HFF-Myc (cell line): Measurements from ENCODE around the gene NPIPB8.
"Not testable (repeated sequence)": the region's sequence is repeated elsewhere in the genome, so short reads cannot be mapped to it uniquely, and the experiment has no call there.

Experiments used
- DNase-seq: peaks from one replicate; pipeline ENCODE4 v3.0.0-alpha.2; 2011; ENCODE audit warnings: low read depth; ENCODE audit errors: extremely low read depth
- H3K4me3 ChIP-seq: replicated peaks from 2 replicates; pipeline ENCODE4 v1.5.1; 2011; ENCODE audit warnings: low read depth, mild to moderate bottlenecking, control low read depth, low read length

Gene NPIPB8

DNA sequence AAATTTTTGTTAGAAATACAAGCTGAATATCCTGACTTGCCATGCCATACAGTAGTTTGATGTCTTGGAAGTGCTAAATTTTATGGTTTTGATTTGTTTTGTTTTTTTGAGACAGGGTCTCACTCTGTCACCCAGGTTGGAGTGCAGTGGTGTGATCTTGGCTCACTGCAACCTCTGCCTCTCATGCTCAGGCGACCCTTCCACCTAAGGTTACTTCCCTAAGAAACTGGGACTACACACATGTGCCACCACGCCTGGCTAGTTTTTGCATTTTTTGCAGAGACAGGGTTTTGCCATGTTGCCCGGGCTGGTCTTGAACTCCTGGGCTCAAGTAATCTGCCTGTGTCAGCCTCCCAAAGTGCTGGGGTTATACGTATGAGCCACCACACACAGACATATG is 53.9 kb downstream of the NPIPB8 start:
- H3K4me3 ChIP-seq = not testable (repeated sequence)

DNA sequence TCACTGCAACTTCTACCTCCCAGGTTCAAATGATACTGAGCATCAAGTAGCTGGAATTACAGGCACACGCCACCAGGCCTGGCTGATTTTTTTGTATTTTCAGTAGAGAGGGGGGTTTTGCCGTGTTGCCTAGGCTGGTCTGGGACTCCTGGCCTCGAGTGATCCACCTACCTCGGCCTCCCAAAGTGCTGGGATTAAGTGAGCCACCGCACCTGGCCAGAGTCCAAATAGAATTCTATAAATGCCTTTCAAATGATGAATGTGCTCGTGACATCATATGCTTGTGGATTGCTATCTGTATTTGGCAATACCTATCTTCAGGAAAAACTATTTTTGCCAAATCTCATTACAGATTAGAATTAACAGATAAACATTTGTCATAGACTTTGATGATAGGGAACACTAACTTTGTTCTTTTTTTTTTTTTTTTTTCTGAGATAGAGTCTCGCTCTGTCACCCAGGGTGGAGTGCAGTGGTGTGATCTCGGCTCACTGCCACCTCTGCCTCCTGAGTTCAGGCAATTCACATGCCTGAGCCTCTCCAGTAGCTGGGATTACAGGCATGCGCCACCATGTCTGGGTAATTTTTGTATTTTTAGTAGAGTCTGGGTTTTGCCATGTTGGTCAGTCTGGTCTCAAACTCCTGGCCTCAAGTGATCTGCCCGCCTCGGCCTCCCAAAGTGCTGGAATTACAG is 55.5 kb downstream of the NPIPB8 start:
- DNase-seq, H3K4me3 ChIP-seq: not testable (repeated sequence)

More for the DNA sequence above, 53.9 kb downstream of the NPIPB8 start:
- DNase-seq = not testable (repeated sequence)

DNA sequence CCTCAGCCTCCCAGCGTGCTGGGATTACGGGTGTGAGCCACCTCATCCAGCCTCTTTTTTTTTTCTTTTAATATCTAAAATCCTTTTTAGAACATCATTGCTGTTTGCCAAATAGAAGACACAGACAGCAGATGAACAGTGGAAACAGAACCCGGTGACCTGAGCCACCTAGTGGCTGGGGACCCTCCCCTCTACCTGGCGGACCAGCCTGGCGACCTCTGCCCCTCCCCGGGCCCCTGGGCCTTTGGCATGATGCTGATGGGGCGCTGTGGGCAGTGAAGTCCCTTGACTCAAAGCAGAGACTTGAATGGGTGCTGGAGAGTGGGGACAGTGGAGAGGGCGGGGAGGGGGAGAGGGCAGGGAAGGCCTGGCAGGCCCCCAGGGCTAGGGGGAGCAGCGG is 61.9 kb downstream of the NPIPB8 start:
- not testable (repeated sequence) for DNase-seq, H3K4me3 ChIP-seq

DNA sequence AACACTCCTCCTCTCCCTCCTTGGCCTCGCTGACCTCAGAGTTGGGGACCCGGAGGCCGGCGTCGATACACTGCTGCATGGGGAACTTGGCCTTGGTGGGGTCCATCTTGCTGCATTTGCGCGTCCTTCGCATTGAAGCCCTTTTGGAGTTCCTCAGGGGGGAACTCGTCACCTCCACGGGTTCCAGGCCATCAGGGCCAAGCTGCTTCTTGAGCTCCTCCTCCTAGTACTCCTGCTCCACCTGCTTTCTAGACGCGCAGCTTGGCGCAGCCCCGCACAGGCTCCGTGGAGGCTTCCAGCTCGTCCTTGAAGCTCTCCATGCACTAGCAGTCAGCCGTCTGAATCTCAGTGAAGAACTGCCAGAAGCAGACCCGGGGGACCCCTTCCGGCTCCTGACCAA is 62.5 kb downstream of the NPIPB8 start:
- H3K4me3 ChIP-seq, DNase-seq: not testable (repeated sequence)

DNA sequence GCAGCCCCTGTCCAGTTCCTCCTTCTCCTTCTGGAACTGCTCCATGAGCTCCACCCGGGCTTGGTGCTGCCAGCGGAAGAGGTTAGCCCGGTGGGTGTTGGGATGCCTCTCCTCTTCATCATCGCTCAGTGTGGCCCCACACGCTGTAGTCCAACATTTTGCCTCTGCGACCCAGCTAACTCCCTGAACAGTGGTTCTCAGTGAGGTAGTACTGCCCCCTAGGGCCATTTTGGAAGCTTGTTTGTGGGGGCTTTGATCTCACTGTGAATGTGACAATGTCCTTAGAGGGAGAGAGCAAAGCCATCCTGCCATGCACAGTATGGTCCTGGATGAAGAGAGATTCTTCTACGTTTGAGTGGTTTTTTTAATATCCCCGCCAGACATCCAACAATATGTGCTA is 63.5 kb downstream of the NPIPB8 start:
- not testable (repeated sequence) for DNase-seq, H3K4me3 ChIP-seq

DNA sequence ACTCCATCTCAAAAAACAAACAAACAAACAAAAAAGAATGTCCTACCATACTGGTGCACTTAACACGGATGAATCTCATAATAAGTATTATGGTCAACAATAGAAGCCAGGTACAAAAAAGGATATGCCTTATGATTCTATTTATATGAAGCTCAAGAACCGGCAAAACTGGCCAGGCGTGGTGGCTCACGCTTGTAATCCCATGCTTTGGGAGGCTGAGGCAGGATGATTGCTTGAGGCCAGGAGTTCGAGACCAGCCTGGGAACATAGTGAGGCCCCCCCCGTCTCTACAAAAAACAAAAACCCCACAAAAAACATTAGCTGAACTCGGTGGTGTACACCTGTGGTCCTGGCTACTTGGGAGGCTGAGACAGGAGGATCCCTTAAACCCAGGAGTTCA is 66.4 kb downstream of the NPIPB8 start:
- DNase-seq, H3K4me3 ChIP-seq: not testable (repeated sequence)
